AG09309 (cell line): Measurements from ENCODE around the gene POLR1E.

ENCODE experiments used
- DNase-seq: peaks from one replicate; pipeline ENCODE4 v3.0.0-alpha.2; 2010; ENCODE audit warnings: low read depth
- H3K4me3 ChIP-seq: 2 replicates; pipeline ENCODE4 v1.5.1; 2011; ENCODE audit warnings: mild to moderate bottlenecking, low read depth, low read length, moderate library complexity; ENCODE audit not compliant: control insufficient read depth
- TF ChIP-seq, protein P1 (sequence below): IDR thresholded peaks from 2 replicates; pipeline ENCODE4 v1.5.1; 2011; ENCODE audit warnings: mild to moderate bottlenecking, low read depth, low read length, inconsistent platforms; ENCODE audit not compliant: insufficient read depth, control insufficient read depth; ENCODE audit errors: missing control alignments

The POLR1E gene

DNA sequence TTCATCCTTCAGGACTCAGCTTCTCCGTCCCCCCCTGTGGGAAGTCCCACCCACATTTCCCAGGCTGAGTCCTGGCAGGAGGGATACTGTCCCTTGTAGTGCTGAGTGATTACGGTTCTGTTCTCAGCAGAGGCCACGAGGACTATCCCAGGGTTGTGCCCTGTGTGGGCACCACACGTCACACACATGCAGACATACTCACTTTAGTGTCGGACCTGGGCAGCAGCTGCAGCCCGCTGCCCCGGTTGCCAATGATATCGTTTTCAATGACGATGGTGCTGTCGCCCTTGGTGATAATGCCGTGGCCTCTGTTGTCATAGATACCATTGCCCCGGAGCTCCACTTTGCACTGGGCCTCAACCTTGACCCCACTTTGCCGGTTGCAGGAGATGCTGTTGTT lies 32.2 kb downstream of the POLR1E start:
- DNase-seq = no peak

DNA sequence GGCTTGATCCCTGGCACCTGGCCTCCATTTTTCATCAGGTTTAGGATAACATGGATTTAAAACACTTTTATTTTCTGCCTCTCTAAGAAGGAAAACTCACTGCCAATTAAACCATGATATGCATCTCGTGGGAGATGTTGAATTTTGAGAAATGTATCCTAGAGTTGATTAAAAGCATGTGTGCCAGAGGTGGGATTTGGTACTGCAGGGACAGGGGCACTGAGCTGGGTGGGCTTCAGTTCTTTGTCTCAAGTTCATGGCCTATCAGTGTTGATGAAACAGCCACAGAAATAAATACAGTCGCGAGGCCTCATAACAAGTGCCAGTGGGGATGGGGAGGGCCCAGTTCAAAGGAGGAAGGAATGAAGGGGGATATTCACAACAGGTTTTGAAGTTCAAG lies 34.9 kb downstream of the POLR1E start:
- TF ChIP-seq, protein P1, sequence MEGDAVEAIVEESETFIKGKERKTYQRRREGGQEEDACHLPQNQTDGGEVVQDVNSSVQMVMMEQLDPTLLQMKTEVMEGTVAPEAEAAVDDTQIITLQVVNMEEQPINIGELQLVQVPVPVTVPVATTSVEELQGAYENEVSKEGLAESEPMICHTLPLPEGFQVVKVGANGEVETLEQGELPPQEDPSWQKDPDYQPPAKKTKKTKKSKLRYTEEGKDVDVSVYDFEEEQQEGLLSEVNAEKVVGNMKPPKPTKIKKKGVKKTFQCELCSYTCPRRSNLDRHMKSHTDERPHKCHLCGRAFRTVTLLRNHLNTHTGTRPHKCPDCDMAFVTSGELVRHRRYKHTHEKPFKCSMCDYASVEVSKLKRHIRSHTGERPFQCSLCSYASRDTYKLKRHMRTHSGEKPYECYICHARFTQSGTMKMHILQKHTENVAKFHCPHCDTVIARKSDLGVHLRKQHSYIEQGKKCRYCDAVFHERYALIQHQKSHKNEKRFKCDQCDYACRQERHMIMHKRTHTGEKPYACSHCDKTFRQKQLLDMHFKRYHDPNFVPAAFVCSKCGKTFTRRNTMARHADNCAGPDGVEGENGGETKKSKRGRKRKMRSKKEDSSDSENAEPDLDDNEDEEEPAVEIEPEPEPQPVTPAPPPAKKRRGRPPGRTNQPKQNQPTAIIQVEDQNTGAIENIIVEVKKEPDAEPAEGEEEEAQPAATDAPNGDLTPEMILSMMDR = no peak
- no peak overlapping the region for H3K4me3 ChIP-seq
- no peak for DNase-seq

More for the DNA sequence above, 32.2 kb downstream of the POLR1E start:
- TF ChIP-seq, protein P1 = no peak
- no peak overlapping the region for H3K4me3 ChIP-seq

DNA sequence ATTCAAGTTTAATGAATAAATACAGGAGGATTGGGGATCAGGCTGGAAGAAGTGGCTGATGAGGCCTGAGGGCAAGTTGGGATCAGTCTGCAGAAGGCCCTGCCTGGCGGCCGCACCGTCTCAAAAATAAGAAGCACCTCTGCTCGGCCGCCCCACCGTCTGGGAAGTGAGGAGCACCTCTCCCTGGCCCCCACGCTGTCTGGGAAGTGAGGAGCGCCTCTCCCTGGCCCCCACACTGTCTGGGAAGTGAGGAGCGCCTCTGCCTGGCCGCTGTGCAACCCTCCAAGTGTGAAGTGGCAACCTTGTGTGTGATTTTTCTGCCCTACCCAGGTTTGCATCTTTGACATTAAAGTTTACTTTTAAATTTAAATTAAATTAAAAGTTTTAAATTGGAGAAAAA lies 35.4 kb downstream of the POLR1E start:
- no peak overlapping the region for H3K4me3 ChIP-seq
- TF ChIP-seq, protein P1 = no peak
- no peak for DNase-seq

DNA sequence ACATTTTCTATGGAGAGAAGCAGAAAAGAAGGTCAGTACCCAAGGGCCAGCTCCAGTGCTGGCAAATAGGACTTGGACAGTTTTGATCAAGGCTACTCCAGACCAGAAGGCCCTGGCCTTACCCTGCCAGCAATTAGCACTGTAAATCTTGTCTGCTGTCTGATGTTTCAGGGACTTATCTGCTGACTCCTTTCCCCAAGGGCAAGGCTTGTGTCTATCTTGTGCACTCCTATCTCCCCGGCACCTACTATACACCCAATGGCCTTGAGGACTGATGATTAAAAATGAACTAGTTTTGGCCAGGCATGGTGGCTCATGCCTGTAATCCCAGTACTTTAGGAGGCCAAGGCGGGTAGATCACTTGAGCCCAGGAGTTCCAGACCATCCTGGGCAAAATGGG lies 37.2 kb downstream of the POLR1E start:
- TF ChIP-seq, protein P1 = no peak
- no peak for DNase-seq
- H3K4me3 ChIP-seq = no peak overlapping the region

DNA sequence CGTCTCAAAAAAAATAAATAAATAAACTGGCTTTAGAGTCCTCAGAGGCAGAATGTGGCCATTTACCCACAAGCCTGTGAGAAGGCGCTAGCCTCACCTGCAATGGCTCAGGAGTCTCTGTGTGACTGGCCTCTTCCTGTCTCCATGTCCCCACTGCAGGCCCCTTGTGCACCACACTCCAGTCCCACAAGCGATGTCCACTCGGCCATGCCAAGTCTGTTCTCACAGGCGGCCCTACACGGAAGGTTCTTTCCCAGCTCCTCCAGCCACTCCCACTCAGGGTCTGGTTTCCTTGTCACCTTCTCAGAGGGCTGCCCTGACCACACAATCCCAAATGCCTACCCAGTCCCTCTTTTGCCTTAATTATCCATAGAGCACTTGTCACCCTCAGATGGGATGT lies 38.2 kb downstream of the POLR1E start:
- no peak overlapping the region for H3K4me3 ChIP-seq
- DNase-seq = no peak
- TF ChIP-seq, protein P1 = no peak

DNA sequence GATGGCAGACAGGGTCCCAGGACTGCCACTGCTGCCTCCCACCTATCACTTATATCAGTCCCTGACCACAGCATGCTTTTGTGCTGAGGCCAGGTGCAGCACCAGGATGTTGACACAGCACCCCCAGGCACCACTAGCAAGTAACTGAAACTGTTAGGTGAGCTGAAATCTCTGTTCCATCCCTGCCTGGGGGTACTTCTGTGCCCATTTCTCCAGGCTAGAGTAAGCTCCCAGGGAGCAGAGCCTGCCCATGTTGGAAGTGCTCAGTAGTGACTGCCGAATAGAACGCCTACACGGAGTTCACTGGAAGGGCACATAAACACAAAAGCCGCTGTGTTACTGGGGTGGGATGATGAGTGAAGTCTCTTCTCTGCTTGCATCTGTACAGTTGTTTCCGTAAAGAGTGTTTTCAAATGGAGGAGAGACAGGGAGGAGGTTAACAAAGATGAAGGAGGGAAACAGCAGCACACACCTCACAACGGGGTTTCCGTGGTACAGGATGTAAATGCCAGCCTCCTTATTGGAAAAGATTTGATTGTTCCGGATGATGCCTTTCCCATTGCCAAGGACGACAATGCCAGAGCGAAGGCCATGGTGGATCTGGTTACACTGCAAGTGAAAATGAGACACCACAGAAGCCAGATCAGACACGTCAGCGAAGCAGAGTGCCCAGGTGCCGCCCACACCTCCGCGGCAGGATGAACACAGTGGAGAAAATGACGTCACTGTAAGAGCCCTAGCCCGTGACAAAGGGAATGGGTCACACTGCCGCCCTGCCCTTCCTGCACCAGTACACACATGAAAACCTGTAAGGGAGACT lies 43.1 kb downstream of the POLR1E start:
- DNase-seq = no peak
- TF ChIP-seq, protein P1 = no peak
- H3K4me3 ChIP-seq = no peak overlapping the region
